GM21825 (cell line): Measurements from ENCODE around the gene CCNL2.
"Not testable (repeated sequence)": the region's sequence is repeated elsewhere in the genome, so short reads cannot be mapped to it uniquely, and the experiment has no call there.

Experiments used
- ATAC-seq: cut with Tn5 transposase; IDR thresholded peaks from one replicate; pipeline ENCODE4 v1.9.1; 2021; ENCODE audit warnings: mild to moderate bottlenecking, moderate library complexity; ENCODE audit not compliant: unreplicated experiment

Gene CCNL2

GRCh38 chr1:1421147-1421906, 22.2 kb upstream of the CCNL2 start, which contains the start of gene ANKRD65:
Gene ANKRD65 (minus strand): TSS chr1:1421276. CDS start chr1:1421005, 271 bp downstream.
- no peak for ATAC-seq

GRCh38 chr1:1420654-1421141, 21.6 kb upstream of the CCNL2 start:
- ATAC-seq, result no peak

- no peak for ATAC-seq
Observed at GRCh38 chr1:1419813-1420653, 20.9 kb upstream of the CCNL2 start.

- no peak for ATAC-seq
Observed at GRCh38 chr1:1419363-1419812, 20.3 kb upstream of the CCNL2 start.

GRCh38 chr1:1418464-1419362, 19.6 kb upstream of the CCNL2 start:
- no peak for ATAC-seq

GRCh38 chr1:1417825-1418463, 18.8 kb upstream of the CCNL2 start:
- not testable (repeated sequence) for ATAC-seq

GRCh38 chr1:1417396-1417795, 18.3 kb upstream of the CCNL2 start:
- not testable (repeated sequence) for ATAC-seq

- no peak for ATAC-seq
Observed at GRCh38 chr1:1415751-1416150, 16.6 kb upstream of the CCNL2 start.

- ATAC-seq, result not testable (repeated sequence)
Observed at GRCh38 chr1:1412311-1412902, 13.3 kb upstream of the CCNL2 start.

GRCh38 chr1:1411626-1412025, 12.5 kb upstream of the CCNL2 start:
- ATAC-seq, result no peak

- not testable (repeated sequence) for ATAC-seq
Observed at GRCh38 chr1:1410238-1410637, 11.1 kb upstream of the CCNL2 start.

- ATAC-seq, result peak; percentile 13
Observed at GRCh38 chr1:1407636-1408318, 8.6 kb upstream of the CCNL2 start.

GRCh38 chr1:1406821-1407635, 7.9 kb upstream of the CCNL2 start, which contains the start of gene MRPL20:
Gene MRPL20 (minus strand): TSS chr1:1407293. CDS start chr1:1407217, 76 bp downstream.
- peak; percentile 89 for ATAC-seq

GRCh38 chr1:1406101-1406820, 7.1 kb upstream of the CCNL2 start:
- no peak for ATAC-seq

GRCh38 chr1:1403653-1404052, 4.5 kb upstream of the CCNL2 start:
- no peak for ATAC-seq

- ATAC-seq, result not testable (repeated sequence)
Observed at GRCh38 chr1:1402901-1403392, 3.8 kb upstream of the CCNL2 start.
